GM18505 (cell line): ENCODE results near the gene MAGI2.

Experiments
- ATAC-seq: cut with Tn5 transposase; IDR thresholded peaks from one replicate; pipeline ENCODE4 v1.9.1; 2021; ENCODE audit not compliant: unreplicated experiment
- POLR2A ChIP-seq: IDR thresholded peaks from 4 replicates; pipeline ENCODE4 v1.6.1; 2011; ENCODE audit warnings: borderline replicate concordance; ENCODE audit not compliant: insufficient read depth, insufficient read length; ENCODE audit errors: extremely low read depth

Gene MAGI2

GRCh38 chr7:78398081-78398480, 1055.4 kb downstream of the MAGI2 start:
- no peak for TF ChIP-seq POLR2A

GRCh38 chr7:78396210-78396609, 1057.3 kb downstream of the MAGI2 start:
- no peak for TF ChIP-seq POLR2A
- ATAC-seq: no peak

More at GRCh38 chr7:78398081-78398480, 1055.4 kb downstream of the MAGI2 start:
- ATAC-seq: no peak

- TF ChIP-seq POLR2A: no peak
- ATAC-seq: no peak
These were observed 1058.0 kb downstream of the MAGI2 start for GRCh38 chr7:78395298-78396036.

DNA sequence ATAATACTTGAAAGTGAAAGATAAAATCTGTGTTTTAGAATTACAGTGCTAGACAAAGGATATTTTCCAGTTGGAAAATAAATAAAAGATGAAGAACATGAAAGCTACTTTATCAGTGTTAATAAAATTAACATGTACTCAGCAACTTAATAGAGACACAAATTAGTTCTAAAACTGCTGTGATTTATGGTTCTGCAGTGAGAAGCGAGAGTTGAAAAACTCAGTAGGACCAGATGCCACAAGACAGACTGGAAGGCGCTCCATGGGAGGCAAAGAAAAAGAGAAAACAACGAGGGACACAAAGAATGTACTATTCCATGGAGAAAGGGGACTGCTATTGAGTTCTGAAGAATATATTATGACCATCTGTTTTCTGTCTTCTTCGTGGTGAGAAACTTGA, 1064.4 kb downstream of the MAGI2 start:
- TF ChIP-seq POLR2A: no peak

DNA sequence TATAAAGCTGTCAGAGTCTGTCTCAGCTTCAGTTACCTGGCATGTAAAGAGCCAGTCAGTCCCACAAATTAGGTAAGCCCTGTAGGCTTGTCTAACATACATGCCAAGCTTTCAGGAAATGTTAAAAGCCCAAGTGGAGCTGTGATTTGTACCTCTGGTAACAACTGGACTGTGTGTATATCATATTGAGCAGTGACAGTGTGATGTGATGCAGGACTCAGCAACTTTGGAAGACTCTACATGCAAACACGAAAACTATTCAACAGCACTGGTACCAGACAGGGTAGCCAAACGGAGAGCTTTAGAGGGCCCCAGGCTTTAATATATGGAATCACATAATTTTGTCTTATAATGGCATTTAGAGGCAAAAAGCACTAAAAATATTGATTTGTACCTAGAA, 1066.9 kb downstream of the MAGI2 start:
- ATAC-seq: no peak
- TF ChIP-seq POLR2A: no peak

More for the DNA sequence above, 1064.4 kb downstream of the MAGI2 start:
- no peak for ATAC-seq

DNA sequence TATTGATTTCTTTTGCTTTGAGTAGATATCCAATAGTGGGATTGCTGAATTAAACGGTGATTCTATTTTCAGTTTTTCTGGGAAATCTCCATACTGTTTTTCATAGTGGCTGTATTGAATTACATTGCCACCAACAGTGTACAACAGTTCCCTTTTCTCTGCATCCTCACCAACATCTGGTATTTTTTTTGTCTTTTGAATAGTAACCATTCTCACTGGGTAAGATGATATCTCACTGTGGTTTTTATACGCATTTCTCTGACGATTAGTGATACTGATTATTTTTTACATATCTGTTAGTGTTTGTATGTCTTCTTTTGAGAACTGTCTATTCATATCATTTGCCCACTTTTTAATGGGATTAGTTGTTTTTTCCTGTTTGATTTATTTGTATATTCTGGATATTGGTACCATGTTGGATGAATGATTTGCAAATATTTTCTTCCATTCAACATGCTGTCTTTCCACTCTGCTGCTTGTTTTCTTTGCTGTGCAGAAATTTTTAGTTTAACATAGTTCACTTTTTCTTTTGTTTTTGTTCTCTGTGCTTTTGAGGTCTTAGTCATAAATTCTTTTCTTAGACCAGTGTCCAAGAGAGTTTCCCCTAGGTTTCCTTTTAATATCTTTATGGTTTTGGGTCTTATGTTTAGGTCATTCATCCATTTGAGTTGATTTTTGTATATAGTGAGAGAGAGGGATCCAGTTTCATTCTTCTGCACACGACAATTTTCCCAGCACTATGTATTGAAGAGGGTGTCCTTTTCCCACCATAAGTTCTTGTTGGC, 1070.2 kb downstream of the MAGI2 start:
- ATAC-seq: no peak
- no peak for TF ChIP-seq POLR2A

DNA sequence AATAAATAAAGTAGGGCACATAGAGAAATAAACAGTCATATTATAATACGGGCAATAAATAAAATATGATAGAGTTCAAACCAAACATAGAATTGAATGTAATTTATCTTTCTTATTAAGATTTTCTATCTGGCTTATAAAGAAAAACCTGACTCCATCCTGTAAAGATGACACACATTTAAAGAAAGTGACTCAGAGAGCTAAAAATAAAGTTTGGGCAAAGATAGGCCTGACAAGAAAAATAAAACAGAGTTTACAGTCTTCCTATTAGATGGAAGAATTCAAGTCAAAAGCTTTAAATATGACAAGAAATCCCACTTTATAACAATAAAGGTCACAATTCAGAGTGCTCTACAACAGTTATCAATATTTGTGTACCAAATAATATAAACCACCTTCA, 1074.3 kb downstream of the MAGI2 start:
- ATAC-seq: no peak

GRCh38 chr7:78377532-78377931, 1075.9 kb downstream of the MAGI2 start:
- no peak for TF ChIP-seq POLR2A
- ATAC-seq: no peak

More for the DNA sequence above, 1074.3 kb downstream of the MAGI2 start:
- no peak for TF ChIP-seq POLR2A

GRCh38 chr7:78370936-78371335, 1082.5 kb downstream of the MAGI2 start:
- TF ChIP-seq POLR2A: no peak
- ATAC-seq: no peak

DNA sequence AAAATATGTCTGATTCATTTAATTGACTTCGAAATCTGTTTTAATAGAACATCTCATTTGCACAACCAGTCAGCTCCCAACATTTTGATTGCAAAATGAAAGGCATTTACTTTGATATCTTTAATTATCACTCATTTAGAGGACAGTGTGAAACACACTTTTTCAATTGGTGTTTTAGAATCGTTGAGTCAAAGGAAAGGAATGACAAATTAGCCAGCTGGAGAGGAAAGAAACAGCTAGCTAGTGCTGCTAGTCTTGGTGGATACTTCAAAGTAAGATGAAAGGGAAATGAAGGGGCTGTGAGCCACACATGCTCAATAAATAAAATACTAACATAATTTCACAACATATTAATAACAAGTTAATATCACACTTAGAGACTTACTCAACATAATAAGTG, 1084.7 kb downstream of the MAGI2 start:
- ATAC-seq: no peak
- no peak for TF ChIP-seq POLR2A

GRCh38 chr7:78367280-78367773, 1086.1 kb downstream of the MAGI2 start:
- no peak for ATAC-seq
- TF ChIP-seq POLR2A: no peak

GRCh38 chr7:78363866-78364265, 1089.6 kb downstream of the MAGI2 start:
- TF ChIP-seq POLR2A: no peak
- ATAC-seq: no peak

DNA sequence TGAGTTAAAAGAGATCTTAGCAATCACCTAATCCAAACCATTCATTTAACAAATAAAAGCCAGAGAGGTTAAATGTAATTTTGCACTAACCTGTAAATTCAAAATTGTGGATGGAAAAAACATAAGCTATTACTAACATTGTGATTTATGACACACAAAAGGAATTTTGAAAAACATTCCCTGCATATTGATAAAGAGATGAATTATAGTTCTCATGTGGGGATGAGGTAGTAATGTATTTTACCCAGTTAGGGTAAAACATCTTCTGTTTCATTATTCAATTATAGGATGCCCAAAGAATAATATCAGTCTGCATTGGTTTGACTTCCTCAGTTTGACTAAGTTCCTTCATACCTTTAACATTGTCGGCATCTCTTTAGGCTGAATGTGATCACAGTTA, 1093.6 kb downstream of the MAGI2 start:
- no peak for TF ChIP-seq POLR2A
- no peak for ATAC-seq

GRCh38 chr7:78357709-78358108, 1095.8 kb downstream of the MAGI2 start:
- TF ChIP-seq POLR2A: no peak
- ATAC-seq: no peak
